ENCODE measurements around the gene TP53BP2.

GRCh38 chr1:223763251-223763650, 82.5 kb downstream of the TP53BP2 start:
- TF ChIP-seq, protein P1, sequence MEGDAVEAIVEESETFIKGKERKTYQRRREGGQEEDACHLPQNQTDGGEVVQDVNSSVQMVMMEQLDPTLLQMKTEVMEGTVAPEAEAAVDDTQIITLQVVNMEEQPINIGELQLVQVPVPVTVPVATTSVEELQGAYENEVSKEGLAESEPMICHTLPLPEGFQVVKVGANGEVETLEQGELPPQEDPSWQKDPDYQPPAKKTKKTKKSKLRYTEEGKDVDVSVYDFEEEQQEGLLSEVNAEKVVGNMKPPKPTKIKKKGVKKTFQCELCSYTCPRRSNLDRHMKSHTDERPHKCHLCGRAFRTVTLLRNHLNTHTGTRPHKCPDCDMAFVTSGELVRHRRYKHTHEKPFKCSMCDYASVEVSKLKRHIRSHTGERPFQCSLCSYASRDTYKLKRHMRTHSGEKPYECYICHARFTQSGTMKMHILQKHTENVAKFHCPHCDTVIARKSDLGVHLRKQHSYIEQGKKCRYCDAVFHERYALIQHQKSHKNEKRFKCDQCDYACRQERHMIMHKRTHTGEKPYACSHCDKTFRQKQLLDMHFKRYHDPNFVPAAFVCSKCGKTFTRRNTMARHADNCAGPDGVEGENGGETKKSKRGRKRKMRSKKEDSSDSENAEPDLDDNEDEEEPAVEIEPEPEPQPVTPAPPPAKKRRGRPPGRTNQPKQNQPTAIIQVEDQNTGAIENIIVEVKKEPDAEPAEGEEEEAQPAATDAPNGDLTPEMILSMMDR (IDR thresholded peaks at IDR 0.05), result no peak
- TF ChIP-seq POLR2A (IDR thresholded peaks at IDR 0.05) (no peak), POLR2AphosphoS5 (IDR thresholded peaks at IDR 0.05; ENCODE audit: insufficient read depth in 1 of 2, low read depth in 1 of 2) (no peak)
